NCI-H2227 (cell line): ENCODE measurements around the gene C2CD4C.
"Not testable (repeated sequence)": the region's sequence is repeated elsewhere in the genome, so short reads cannot be mapped to it uniquely, and the experiment has no call there.

Experiments
- DNase-seq: peaks from one replicate; lab custom pipeline; 2025; ENCODE audit not compliant: unreplicated experiment; lab: John Stamatoyannopoulos, UW

C2CD4C gene

GRCh38 chr19:368630-369024 lies 40.3 kb downstream of the C2CD4C start:
- DNase-seq = no peak

- no peak for DNase-seq
Observed at GRCh38 chr19:367963-368629, 40.9 kb downstream of the C2CD4C start.

GRCh38 chr19:367561-367960 lies 41.4 kb downstream of the C2CD4C start:
- no peak for DNase-seq

- DNase-seq = no peak
Observed at GRCh38 chr19:366951-367350, 42.0 kb downstream of the C2CD4C start.

GRCh38 chr19:366205-366783 lies 42.7 kb downstream of the C2CD4C start:
- no peak for DNase-seq

- DNase-seq = no peak
Observed at GRCh38 chr19:364496-365287, 44.3 kb downstream of the C2CD4C start.

- no peak for DNase-seq
Observed at GRCh38 chr19:362683-363082, 46.3 kb downstream of the C2CD4C start.

GRCh38 chr19:362154-362553 lies 46.8 kb downstream of the C2CD4C start:
- no peak for DNase-seq

GRCh38 chr19:359653-359925 lies 49.4 kb downstream of the C2CD4C start:
- no peak for DNase-seq

GRCh38 chr19:355536-355935 lies 53.4 kb downstream of the C2CD4C start:
- DNase-seq = not testable (repeated sequence)
